HG03066 (cell line): ENCODE results near the gene MT1HL1.

Source experiments
- ATAC-seq: cut with Tn5 transposase; IDR thresholded peaks from one replicate; pipeline ENCODE4 v1.9.1; 2021; ENCODE audit warnings: low read depth; ENCODE audit not compliant: unreplicated experiment

MT1HL1 gene

DNA sequence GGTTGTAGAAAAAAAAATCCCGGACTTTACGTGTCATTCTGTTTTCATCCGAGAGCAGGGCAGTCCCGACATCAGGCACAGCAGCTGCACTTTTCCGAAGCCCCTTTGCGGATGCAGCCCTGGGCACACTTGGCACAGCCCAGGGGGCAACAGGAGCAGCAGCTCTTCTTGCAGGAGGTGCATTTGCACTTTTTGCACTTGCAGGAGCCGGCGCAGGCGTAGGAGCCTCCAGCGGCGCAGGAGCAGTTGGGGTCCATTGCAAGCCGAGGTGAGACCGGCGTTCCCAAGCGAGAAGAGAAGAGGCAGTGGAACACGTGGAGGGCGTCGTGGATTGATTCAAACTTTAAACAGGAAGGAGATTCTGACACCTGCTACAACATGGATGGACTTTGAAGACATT is at the start of gene MT1HL1:
Gene MT1HL1 (minus strand): TSS at position 326 of the 400 bp plus-strand sequence. CDS start 69 bp downstream, at position 257.
- no peak for ATAC-seq

GRCh38 chr1:237050915-237051314 is 46.7 kb upstream of the MT1HL1 start:
- no peak for ATAC-seq

DNA sequence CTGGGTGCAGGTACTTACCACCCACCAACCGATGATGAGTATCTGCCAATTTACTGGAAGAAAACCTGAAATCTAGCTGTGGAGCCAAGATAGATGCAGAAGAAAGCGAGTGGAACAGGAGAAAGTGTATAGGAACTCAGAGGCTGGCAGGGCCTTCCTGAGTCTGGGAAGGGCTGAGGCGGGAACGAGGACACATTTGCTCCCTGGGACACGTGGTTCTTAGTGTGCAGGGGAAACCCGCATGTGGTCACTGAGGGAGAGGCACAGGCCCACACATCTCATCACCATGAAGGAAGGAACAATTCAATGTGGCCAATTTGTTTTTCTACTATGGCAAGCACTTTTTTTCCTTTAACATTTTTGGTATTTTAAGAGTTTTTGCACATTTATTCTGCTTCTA is 45.9 kb upstream of the MT1HL1 start:
- ATAC-seq: no peak

- ATAC-seq: no peak
These were observed 44.6 kb upstream of the MT1HL1 start for GRCh38 chr1:237048803-237049202.

DNA sequence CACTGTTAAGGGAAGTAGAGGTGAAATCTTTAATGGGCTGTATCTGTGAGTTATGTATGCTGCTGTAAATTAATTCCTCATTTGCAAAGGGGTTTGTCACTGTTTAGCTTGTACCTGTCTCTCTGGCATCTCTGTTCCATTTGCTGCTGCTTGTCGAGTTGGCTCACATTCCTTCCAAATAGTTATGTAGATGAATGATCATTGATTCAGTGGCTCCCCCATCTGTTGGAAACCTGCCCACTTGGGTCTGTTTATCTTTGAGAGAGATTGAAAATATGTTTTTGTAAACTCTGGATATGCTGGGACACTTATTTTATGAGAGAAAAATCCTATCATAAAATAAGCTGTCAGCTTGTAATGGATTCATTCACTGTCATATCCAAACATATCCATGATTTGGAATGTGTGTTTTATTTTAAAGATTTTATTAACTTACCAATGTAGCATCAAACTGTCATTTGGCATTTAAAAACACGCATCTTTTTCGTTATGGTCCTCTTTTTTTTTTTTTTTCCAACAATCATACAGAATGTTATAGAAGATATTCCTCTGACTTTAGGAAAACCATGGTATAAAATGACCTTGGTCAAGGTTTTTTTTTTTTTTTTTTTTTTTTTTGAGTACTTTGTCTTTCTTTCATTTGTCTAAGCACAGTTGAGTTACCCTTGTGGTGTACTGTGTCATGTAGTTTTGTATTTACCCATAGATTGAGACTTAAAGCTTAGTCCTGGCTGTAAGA is 41.2 kb upstream of the MT1HL1 start:
- ATAC-seq: no peak

GRCh38 chr1:237043846-237044636 is 39.8 kb upstream of the MT1HL1 start:
- ATAC-seq: no peak

DNA sequence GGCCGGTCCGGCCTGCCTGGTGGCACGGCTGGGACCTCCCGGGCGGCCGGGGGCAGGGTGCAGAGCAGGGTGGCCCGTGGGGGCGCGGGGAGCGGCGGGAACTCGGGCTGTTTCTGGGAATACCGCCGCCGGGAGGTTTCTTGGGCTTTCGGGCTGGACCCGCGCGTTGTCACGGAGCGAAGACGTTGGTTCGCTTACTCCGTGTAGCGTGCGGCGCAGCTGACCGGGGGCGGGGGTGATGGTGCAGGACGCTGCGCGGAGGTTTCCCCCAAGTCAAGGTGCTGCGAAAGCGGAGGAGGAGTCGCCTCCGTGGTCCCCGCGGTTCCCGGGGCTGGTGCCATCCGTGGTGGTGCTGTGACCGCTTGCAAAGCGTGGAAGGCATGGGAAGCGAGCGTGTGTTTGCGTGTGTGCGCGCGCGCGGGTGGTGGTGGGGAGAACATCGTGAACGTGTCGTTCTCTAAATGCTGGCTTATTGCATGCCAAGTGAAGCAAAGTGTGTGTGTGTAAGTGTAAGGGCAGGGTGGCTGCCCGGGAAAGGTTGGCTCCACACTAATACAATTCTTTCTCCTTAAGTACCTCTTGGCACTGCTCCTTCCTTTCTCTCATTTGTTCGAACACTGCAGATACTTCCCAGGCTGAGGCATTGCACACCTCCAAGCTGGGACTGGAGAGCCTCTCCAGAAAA is 38.8 kb upstream of the MT1HL1 start:
- no peak for ATAC-seq

GRCh38 chr1:237042526-237042891 is 38.3 kb upstream of the MT1HL1 start:
- no peak for ATAC-seq

DNA sequence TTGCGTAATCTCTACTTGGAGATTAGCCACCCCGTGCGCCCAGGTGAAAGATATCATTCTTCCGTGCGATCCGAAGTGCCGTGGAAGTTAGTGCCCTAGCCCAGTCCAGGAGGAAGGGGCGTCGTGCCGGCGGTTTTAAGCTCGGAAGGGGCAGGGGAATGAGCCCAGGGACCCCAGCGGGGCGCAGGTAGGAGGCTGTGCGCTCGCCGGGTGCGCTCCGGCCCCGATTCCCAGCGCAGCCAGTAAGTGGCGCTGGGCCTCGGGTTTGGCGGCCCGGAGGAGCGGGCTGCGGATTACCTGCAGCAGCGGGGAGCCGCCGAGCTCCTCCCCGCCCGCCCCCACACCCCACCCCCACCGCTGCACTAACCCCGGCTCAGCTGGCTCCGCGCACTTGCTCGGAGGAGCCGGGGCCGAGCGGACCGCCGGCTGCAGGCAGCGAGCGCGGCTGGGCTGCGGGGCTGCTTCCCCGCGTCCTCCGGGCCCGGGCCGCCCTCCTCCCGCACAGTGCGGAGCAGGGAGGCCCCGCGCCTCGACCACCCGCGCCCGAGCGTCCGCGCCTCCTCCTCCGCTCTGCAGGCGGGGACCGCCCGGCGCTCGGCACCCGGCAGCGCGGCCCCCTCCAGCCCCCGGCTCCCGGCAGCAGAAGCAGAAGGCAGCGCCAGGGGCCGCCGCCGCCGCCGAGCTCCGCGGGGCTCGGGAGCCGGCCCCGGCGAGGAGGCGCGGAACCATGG is 37.7 kb upstream of the MT1HL1 start, which contains the start of gene RYR2:
Gene RYR2 (plus strand): TSS at position 390 of the 731 bp plus-strand sequence. CDS start 338 bp downstream, at position 728.
- no peak for ATAC-seq

- ATAC-seq: no peak
These were observed 37.2 kb upstream of the MT1HL1 start for GRCh38 chr1:237041461-237041794.

- no peak for ATAC-seq
These were observed 36.6 kb upstream of the MT1HL1 start for GRCh38 chr1:237040823-237041222.

- no peak for ATAC-seq
These were observed 34.0 kb upstream of the MT1HL1 start for GRCh38 chr1:237038211-237038610.

DNA sequence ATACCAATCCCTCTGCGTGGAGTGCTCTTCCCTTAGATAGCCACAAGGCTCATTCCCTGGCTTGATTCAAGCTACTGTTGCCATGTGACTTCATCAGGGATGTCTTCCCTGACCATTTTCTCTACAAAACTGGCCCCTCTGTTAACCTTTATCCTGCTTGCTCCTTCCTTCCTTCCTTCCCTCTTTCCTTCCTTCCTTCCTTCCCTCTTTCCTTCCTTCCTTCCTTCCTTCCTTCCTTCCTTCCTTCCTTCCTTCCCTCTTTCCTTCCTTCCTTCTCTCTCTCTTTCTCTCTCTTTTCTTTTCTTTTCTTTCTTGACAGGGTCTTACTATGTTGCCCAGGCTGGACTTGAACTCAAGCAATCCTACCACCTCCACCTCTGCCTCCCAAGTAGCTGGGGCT is 31.5 kb upstream of the MT1HL1 start:
- no peak for ATAC-seq

DNA sequence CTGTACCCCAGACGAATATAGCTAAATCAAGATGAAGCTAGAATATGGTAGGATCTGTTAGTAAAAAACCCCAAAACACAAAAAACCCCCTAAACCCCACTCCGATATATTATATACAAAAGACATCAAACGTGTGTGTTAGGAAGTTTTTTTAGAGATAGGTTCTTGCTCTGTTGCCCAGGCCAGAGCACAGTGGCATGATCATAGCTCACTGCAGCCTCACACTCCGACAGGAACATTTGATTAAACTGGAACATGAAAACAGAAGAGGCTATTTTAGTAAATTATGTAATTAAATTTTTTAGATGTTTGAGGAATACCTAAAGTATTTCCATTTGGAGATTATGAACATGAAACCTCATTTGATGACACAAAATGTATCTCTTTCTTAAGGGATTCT is 29.6 kb upstream of the MT1HL1 start:
- ATAC-seq: no peak

DNA sequence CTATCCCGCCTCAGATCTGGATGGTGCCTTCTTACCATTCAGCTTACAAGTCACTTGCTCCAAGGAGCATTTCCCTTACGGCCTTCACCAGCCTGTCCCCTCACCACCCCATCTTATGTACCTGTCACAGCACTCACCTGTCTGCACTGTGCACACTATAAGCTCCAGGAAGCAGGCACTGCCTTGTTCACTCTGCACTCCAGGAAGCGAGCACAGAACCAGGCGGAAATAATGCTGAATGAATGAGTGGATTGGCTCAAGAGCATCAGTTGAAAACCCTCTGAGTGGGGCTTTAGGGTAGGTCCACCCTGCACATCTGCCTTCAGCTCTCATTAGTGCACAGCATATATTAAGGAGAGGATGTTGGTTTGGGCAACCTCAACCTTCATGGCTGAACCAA is 28.8 kb upstream of the MT1HL1 start:
- ATAC-seq: no peak

GRCh38 chr1:237032029-237032428 is 27.8 kb upstream of the MT1HL1 start:
- ATAC-seq: peak; percentile 69

DNA sequence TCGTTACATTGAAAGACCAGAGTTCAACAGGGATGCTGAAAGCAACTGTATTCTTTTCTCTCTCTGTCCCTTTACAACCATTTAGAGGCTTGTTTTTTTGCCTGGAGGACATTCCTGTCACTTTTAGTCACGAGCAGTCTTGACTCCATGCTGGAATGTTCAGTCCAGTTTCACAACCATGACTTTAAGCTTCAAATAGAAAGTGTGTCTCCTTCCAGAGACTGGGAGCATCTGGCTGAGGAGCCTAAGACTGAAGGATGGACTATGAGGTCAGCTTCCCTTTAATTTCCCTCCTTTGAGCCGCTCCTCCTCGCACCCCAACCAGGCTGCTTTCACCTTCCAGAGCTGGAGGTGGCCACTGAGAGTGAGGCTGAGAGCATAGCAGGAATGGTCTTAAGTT is 27.2 kb upstream of the MT1HL1 start:
- no peak for ATAC-seq

- ATAC-seq: no peak
These were observed 25.8 kb upstream of the MT1HL1 start for GRCh38 chr1:237029850-237030535.

- no peak for ATAC-seq
These were observed 25.0 kb upstream of the MT1HL1 start for GRCh38 chr1:237029240-237029639.

GRCh38 chr1:237025358-237026074 is 21.3 kb upstream of the MT1HL1 start:
- no peak for ATAC-seq
